PC-9 (cell line): Measurements from ENCODE around the gene PEPD.

Source experiments
- EZH2 ChIP-seq: fragments of 200-600 bp; sonication (generic); IDR thresholded peaks from 2 replicates; pipeline ENCODE4 v1.8.0; 2017; ENCODE audit warnings: antibody characterized with exemption, low read depth
- TF ChIP-seq, protein P1 (sequence below): fragments of 200-600 bp; sonication (generic); conservative IDR thresholded peaks from 2 replicates; pipeline ENCODE4 v1.6.1; 2017; ENCODE audit warnings: mixed run types, antibody characterized with exemption, mild to moderate bottlenecking, moderate library complexity

- TF ChIP-seq, protein P1, sequence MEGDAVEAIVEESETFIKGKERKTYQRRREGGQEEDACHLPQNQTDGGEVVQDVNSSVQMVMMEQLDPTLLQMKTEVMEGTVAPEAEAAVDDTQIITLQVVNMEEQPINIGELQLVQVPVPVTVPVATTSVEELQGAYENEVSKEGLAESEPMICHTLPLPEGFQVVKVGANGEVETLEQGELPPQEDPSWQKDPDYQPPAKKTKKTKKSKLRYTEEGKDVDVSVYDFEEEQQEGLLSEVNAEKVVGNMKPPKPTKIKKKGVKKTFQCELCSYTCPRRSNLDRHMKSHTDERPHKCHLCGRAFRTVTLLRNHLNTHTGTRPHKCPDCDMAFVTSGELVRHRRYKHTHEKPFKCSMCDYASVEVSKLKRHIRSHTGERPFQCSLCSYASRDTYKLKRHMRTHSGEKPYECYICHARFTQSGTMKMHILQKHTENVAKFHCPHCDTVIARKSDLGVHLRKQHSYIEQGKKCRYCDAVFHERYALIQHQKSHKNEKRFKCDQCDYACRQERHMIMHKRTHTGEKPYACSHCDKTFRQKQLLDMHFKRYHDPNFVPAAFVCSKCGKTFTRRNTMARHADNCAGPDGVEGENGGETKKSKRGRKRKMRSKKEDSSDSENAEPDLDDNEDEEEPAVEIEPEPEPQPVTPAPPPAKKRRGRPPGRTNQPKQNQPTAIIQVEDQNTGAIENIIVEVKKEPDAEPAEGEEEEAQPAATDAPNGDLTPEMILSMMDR: no peak
- TF ChIP-seq EZH2: no peak
These were observed 176.4 kb downstream of the PEPD start for GRCh38 chr19:33345163-33345562.
